Uterus (tissue), 2 donors: ENCODE data around the gene CST4.

ENCODE experiments used
- POLR2A ChIP-seq, 2 donors: fragments of 450-650 bp; IDR thresholded peaks; one replicate each; pipeline ENCODE4 v1.6.1; 2016; ENCODE audit warnings: antibody characterized with exemption in 2 of 2, mild to moderate bottlenecking in 1 of 2, moderate library complexity in 1 of 2
- TF ChIP-seq, protein P1 (sequence below), 4 experiments: fragments of 200-600 bp in 2 of 4; fragments of 450-650 bp in 2 of 4; sonication (generic) in 2 of 4; IDR thresholded peaks; one replicate each; pipeline ENCODE4 v1.5.1; 2016 to 2019; ENCODE audit warnings: antibody characterized with exemption in 4 of 4, mild to moderate bottlenecking in 2 of 4, moderate library complexity in 1 of 4

DNA sequence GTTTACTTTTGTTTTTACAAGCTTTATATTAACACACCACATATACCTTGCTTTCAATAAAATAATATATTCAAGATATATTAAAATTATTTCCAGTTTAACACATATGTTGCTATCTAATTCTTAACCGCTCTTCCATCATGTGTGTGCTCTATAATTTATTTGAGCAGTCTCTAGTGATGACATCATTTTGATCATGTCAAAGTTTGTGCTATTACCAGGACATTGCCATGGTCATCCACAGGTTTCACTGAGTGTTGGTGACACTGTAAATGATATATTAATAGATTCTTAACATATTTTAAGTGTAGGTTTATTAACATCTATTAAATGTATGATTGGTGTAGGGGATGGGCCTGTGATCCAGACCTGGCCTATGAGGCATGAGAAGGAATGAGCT, 17.1 kb upstream of the CST4 start:
- TF ChIP-seq, protein P1, sequence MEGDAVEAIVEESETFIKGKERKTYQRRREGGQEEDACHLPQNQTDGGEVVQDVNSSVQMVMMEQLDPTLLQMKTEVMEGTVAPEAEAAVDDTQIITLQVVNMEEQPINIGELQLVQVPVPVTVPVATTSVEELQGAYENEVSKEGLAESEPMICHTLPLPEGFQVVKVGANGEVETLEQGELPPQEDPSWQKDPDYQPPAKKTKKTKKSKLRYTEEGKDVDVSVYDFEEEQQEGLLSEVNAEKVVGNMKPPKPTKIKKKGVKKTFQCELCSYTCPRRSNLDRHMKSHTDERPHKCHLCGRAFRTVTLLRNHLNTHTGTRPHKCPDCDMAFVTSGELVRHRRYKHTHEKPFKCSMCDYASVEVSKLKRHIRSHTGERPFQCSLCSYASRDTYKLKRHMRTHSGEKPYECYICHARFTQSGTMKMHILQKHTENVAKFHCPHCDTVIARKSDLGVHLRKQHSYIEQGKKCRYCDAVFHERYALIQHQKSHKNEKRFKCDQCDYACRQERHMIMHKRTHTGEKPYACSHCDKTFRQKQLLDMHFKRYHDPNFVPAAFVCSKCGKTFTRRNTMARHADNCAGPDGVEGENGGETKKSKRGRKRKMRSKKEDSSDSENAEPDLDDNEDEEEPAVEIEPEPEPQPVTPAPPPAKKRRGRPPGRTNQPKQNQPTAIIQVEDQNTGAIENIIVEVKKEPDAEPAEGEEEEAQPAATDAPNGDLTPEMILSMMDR (IDR thresholded peaks at IDR 0.05), result no peak
- TF ChIP-seq POLR2A (IDR thresholded peaks at IDR 0.05), result no peak
